Left lung (tissue), 10 donors: ENCODE results near the gene SETD7. TPM values are rescaled to one million over a fixed set of nuclear protein-coding genes. Genes with fewer than 3 reads are reported as not detected.

Source experiments
- ATAC-seq: fragments of 200-7000 bp; cut with Tn5 transposase; one replicate; pipeline ENCODE4 v1.9.1; 2020; ENCODE audit warnings: moderate library complexity
- DNase-seq, 4 donors: peaks; one replicate each; pipeline ENCODE4 v3.0.0-alpha.2; 2013 to 2020
- H3K27ac ChIP-seq, 2 donors: fragments of 200-600 bp; sonication (generic) in 1 of 2; one replicate each; pipeline versions ENCODE4 v1.5.0 to v1.8.0; 2020 to 2021
- H3K27me3 ChIP-seq, 2 donors: fragments of 200-600 bp; sonication (generic) in 1 of 2; one replicate each; pipeline versions ENCODE4 v1.5.0 to v1.8.0; 2020 to 2021
- H3K36me3 ChIP-seq, 2 donors: fragments of 200-600 bp; sonication (generic) in 1 of 2; one replicate each; pipeline versions ENCODE4 v1.5.0 to v1.8.0; 2020 to 2021
- H3K4me1 ChIP-seq, 2 donors: fragments of 200-600 bp; one replicate each; pipeline ENCODE4 v1.8.0; 2021
- H3K4me3 ChIP-seq, 2 donors: fragments of 200-600 bp; sonication (generic) in 1 of 2; one replicate each; pipeline versions ENCODE4 v1.5.0 to v1.8.0; 2020 to 2021; ENCODE audit warnings: mild to moderate bottlenecking in 1 of 2
- H3K9me3 ChIP-seq, 2 donors: fragments of 200-600 bp; sonication (generic) in 1 of 2; one replicate each; pipeline versions ENCODE4 v1.5.0 to v1.8.0; 2020 to 2021
- intact Hi-C, 2 donors: fragments of 100-400 bp; cut with DNase I; formaldehyde crosslinking; loops; one replicate each; pipeline versions ENCODE4 v1.11.2 to v1.14.2; 2022
- polyA plus RNA-seq, 6 donors: library from polyadenylated mRNA; unstranded; fragments of 120-200 nt; gene quantifications; one replicate each; pipeline ENCODE4 v1.2.1, GENCODE V29; 2013; ENCODE audit not compliant: insufficient read length in 6 of 6
- total RNA-seq, 2 donors: library from RNA; stranded (reverse); fragmentation: NEBNext Ultra II Directional; extraction: Animal tissue kit (Norgen Biotek cat#: 25700); gene quantifications; one replicate each; pipeline ENCODE4 v1.2.1, GENCODE V29; 2021
- TF ChIP-seq, protein P1 (sequence below), 2 donors: fragments of 200-600 bp; sonication (generic) in 1 of 2; IDR thresholded peaks; one replicate each; pipeline versions ENCODE4 v1.5.0 to v1.8.0; 2021; ENCODE audit warnings: antibody characterized with exemption in 2 of 2
- donor health status: DM: no; HTN: yes; CAD: no.
- donor health status: DM: no; HTN: no; CAD: no.

The SETD7 gene
- total and polyA plus RNA-seq, 8 donors, result 17.2 to 51.7 (median 19.5) TPM

- Histone ChIP-seq H3K27ac (no peak overlapping the region), H3K4me3 (no peak overlapping the region), H3K4me1 (peaks cover 0 to 21% of the 10 kb centered on the region in 2 donors), H3K9me3 (no peaks in the 10 kb centered on the region), H3K36me3 (peaks cover under 1 to 70% of the 10 kb centered on the region in 2 donors), H3K27me3 (no peaks in the 10 kb centered on the region)
- ATAC-seq (no peak), DNase-seq (no peak)
- TF ChIP-seq, protein P1, sequence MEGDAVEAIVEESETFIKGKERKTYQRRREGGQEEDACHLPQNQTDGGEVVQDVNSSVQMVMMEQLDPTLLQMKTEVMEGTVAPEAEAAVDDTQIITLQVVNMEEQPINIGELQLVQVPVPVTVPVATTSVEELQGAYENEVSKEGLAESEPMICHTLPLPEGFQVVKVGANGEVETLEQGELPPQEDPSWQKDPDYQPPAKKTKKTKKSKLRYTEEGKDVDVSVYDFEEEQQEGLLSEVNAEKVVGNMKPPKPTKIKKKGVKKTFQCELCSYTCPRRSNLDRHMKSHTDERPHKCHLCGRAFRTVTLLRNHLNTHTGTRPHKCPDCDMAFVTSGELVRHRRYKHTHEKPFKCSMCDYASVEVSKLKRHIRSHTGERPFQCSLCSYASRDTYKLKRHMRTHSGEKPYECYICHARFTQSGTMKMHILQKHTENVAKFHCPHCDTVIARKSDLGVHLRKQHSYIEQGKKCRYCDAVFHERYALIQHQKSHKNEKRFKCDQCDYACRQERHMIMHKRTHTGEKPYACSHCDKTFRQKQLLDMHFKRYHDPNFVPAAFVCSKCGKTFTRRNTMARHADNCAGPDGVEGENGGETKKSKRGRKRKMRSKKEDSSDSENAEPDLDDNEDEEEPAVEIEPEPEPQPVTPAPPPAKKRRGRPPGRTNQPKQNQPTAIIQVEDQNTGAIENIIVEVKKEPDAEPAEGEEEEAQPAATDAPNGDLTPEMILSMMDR (IDR thresholded peaks at IDR 0.05), result no peak
- intact Hi-C loops, result no loop called here
Measured at GRCh38 chr4:139526928-139527327, 29.1 kb downstream of the SETD7 start.

DNA sequence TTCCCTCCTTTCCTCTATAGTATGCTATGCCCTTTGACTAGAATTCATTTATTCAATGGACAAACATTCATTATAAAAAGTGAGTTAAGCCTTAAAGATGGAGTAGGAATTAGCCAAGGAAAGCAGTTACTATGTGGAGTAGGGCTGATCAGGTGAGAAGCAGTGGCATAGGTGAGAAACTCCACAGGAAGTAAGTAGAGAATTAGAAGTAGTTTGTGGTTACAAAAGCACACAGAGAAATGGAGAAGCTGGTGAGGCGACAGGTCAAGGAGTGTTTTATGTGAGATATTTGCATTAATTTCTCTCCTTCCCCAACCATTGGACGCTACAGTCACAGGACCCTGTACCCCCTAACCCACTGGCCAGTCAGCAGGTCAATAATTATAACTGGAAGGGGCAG is 30.6 kb downstream of the SETD7 start:
- DNase-seq (no peak), ATAC-seq (no peak)
- peaks cover 0 to 15% of the 10 kb centered on the region in 2 donors for H3K4me1 ChIP-seq
- H3K27me3 ChIP-seq, result no peaks in the 10 kb centered on the region
- H3K9me3 ChIP-seq, result no peaks in the 10 kb centered on the region
- peaks cover 5 to 77% of the 10 kb centered on the region in 2 donors for H3K36me3 ChIP-seq
- TF ChIP-seq, protein P1 (IDR thresholded peaks at IDR 0.05), result no peak
- no peak overlapping the region for H3K4me3 ChIP-seq
- no peak overlapping the region for H3K27ac ChIP-seq
- intact Hi-C loops, result no loop called here

- intact Hi-C loops, result no loop called here
Measured at GRCh38 chr4:139524062-139524631, 31.9 kb downstream of the SETD7 start.

GRCh38 chr4:139523076-139523475 is 32.9 kb downstream of the SETD7 start:
- H3K27me3 ChIP-seq, result no peaks in the 10 kb centered on the region
- no peak for DNase-seq
- H3K27ac ChIP-seq, result no peak overlapping the region
- intact Hi-C loops, result no loop called here
- H3K4me3 ChIP-seq, result no peak overlapping the region
- H3K4me1 ChIP-seq, result peaks cover 0 to 3% of the 10 kb centered on the region in 2 donors
- TF ChIP-seq, protein P1 (IDR thresholded peaks at IDR 0.05), result no peak
- peaks cover 5 to 86% of the 10 kb centered on the region in 2 donors for H3K36me3 ChIP-seq
- no peaks in the 10 kb centered on the region for H3K9me3 ChIP-seq
- no peak for ATAC-seq

More at GRCh38 chr4:139524062-139524631, 31.9 kb downstream of the SETD7 start:
- peaks cover 5 to 87% of the 10 kb centered on the region in 2 donors for H3K36me3 ChIP-seq
- no peaks in the 10 kb centered on the region for H3K27me3 ChIP-seq
- DNase-seq, result no peak
- TF ChIP-seq, protein P1 (IDR thresholded peaks at IDR 0.05), result no peak
- peak; percentile 66 for ATAC-seq
- H3K27ac ChIP-seq, result no peak overlapping the region
- no peaks in the 10 kb centered on the region for H3K9me3 ChIP-seq
- H3K4me1 ChIP-seq, result peaks cover 0 to 11% of the 10 kb centered on the region in 2 donors
- no peak overlapping the region for H3K4me3 ChIP-seq

DNA sequence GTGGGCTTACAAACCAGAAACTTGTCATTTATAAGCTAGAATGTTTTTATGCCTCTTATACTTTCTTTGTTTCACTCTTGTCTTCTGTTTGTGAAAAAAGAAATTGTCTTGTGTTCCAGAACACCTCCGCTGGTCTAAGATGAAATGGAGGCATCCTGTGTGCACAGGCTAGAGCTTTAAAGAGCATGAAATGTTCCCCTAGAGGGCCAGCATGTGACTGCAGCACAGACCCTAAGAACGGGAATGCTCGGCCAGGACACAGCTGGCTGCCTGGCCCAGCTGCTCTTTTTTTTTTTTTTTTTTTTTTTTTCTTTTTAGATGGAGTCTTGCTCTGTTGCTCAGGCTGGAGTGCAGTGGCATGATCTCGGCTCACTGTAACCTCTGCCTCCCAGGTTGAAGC is 33.6 kb downstream of the SETD7 start:
- H3K27me3 ChIP-seq, result no peaks in the 10 kb centered on the region
- H3K9me3 ChIP-seq, result no peaks in the 10 kb centered on the region
- ATAC-seq (no peak), DNase-seq (no peak)
- H3K4me3 ChIP-seq, result no peak overlapping the region
- TF ChIP-seq, protein P1 (IDR thresholded peaks at IDR 0.05), result no peak
- intact Hi-C loops, result no loop called here
- peaks cover 5 to 86% of the 10 kb centered on the region in 2 donors for H3K36me3 ChIP-seq
- no peak overlapping the region for H3K27ac ChIP-seq
- peaks cover 0 to 3% of the 10 kb centered on the region in 2 donors for H3K4me1 ChIP-seq
